ENCODE measurements around the gene RPRM.

DNA sequence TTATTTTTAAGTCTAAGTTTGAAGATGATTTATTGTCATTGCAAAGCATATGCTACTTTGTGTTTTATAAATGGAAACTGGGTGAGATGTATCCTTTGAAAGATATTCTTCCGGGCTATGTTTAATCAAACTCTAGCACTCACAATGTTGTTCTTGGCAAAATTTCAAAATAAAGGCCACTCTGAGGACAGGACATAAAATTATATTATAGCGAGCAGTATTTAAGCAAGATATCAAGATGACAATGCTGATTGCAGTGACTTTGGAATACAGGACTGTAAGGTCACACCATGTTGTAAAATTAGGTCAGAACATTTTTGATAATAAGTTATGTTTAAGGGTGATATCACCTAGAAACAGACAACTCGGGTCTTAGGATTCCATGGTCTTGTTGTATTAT, 14.2 kb downstream of the RPRM start:
- TF ChIP-seq, protein P1, sequence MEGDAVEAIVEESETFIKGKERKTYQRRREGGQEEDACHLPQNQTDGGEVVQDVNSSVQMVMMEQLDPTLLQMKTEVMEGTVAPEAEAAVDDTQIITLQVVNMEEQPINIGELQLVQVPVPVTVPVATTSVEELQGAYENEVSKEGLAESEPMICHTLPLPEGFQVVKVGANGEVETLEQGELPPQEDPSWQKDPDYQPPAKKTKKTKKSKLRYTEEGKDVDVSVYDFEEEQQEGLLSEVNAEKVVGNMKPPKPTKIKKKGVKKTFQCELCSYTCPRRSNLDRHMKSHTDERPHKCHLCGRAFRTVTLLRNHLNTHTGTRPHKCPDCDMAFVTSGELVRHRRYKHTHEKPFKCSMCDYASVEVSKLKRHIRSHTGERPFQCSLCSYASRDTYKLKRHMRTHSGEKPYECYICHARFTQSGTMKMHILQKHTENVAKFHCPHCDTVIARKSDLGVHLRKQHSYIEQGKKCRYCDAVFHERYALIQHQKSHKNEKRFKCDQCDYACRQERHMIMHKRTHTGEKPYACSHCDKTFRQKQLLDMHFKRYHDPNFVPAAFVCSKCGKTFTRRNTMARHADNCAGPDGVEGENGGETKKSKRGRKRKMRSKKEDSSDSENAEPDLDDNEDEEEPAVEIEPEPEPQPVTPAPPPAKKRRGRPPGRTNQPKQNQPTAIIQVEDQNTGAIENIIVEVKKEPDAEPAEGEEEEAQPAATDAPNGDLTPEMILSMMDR (IDR thresholded peaks at IDR 0.05) = no peak
- TF ChIP-seq POLR2A (IDR thresholded peaks at IDR 0.05) = no peak

Measured in uterus (tissue), 2 donors.